Dendritic cell treated with granulocyte-macrophage colony-stimulating factor and Interleukin-4, amounts not matched to agents 40 ng/mL and 50 ng/mL, for 4 days (primary cell): Measurements from ENCODE around the gene MED9.
"Not testable (repeated sequence)": the region's sequence is repeated elsewhere in the genome, so short reads cannot be mapped to it uniquely, and the experiment has no call there.

Experiments used
- H3K27ac Mint-ChIP-seq: one replicate; pipeline ENCODE4 v1.8.0; 2022; ENCODE audit warnings: mild to moderate bottlenecking, mixed read lengths
- H3K27me3 Mint-ChIP-seq: one replicate; pipeline ENCODE4 v1.8.0; 2022; ENCODE audit warnings: mild to moderate bottlenecking, mixed read lengths
- H3K36me3 Mint-ChIP-seq: one replicate; pipeline ENCODE4 v1.8.0; 2022; ENCODE audit warnings: low read depth, mixed read lengths
- H3K4me1 Mint-ChIP-seq: one replicate; pipeline ENCODE4 v1.8.0; 2022; ENCODE audit warnings: low read depth, mixed read lengths
- H3K4me3 Mint-ChIP-seq: one replicate; pipeline ENCODE4 v1.8.0; 2022; ENCODE audit warnings: mild to moderate bottlenecking, moderate library complexity, mixed read lengths
- H3K9me3 Mint-ChIP-seq: one replicate; pipeline ENCODE4 v1.8.0; 2022; ENCODE audit warnings: mixed read lengths
- intact Hi-C: fragments of 100-400 bp; cut with micrococcal nuclease; formaldehyde crosslinking; loops from one replicate; pipeline ENCODE4 v1.15.0; 2022

Gene MED9

DNA sequence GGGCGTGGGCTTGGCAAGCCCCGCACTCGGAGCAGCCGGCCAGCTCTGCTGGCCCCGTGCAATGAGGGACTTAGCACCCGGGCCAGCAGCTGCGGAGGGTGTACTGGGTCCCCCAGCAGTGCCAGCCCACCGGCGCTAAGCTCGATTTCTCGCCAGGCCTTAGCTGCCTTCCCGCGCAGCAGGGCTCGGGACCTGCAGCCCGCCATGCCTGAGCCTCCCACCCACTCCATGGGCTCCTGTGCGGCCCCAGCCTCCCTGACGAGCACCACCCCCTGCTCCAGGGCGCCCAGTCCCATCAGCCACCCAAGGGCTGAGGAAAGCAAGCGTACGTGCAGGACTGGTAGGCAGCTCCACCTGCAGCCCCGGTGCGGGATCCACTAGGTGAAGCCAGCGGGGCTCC, 9.6 kb downstream of the MED9 start:
- peaks cover 59% of the 10 kb centered on the region for H3K36me3 Mint-ChIP-seq
- H3K4me3 Mint-ChIP-seq, H3K27ac Mint-ChIP-seq, H3K27me3 Mint-ChIP-seq, H3K9me3 Mint-ChIP-seq, intact Hi-C loops: not testable (repeated sequence)
- peaks cover 15% of the 10 kb centered on the region for H3K4me1 Mint-ChIP-seq

DNA sequence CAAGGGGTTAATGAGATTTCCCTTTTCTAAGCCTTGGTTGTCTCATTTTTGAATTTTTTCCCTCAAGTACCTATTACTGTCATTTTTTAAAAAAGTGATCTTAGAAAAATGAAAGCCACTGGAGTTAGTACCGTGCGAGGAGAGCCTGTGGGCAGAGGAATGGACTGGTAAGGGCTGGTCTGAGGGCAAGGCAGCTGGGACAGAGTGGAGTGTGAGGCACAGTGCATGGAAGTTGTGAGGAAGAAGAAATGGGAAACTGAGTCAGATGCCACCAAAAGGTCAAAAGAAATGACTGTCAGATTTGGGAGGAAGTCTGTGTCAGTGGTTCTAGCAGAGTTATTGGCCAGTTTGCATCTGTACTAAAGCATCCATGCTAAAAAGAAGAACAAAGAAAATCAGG, 11.2 kb downstream of the MED9 start:
- H3K36me3 Mint-ChIP-seq: peaks cover 70% of the 10 kb centered on the region
- intact Hi-C loops: no loop called here
- H3K9me3 Mint-ChIP-seq: no peaks in the 10 kb centered on the region
- H3K27ac Mint-ChIP-seq: no peak overlapping the region
- no peak overlapping the region for H3K4me3 Mint-ChIP-seq
- peaks cover 20% of the 10 kb centered on the region for H3K4me1 Mint-ChIP-seq
- peaks cover 3% of the 10 kb centered on the region for H3K27me3 Mint-ChIP-seq

DNA sequence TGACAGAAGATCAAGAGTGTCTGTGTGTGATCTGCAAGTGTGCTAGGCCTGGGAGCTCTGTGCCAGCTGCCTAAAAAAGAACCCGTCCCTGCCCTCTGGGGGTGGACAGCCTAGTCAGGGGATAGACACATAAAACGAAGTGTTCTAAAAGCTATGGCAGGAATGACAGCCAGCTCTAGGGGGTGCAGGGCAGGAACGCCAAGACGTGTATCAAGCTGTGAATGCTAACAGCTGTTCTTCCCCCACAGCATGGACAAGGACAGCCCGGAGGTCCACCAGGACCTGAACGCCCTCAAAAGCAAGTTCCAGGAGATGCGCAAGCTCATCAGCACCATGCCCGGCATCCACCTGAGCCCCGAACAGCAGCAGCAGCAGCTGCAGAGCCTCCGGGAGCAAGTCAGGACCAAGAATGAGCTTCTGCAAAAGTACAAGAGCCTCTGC, 14.3 kb downstream of the MED9 start:
- Mint-ChIP-seq H3K36me3 (peaks cover 66% of the 10 kb centered on the region), H3K27me3 (peaks cover 31% of the 10 kb centered on the region), H3K4me3 (no peak overlapping the region), H3K9me3 (no peaks in the 10 kb centered on the region), H3K27ac (no peak overlapping the region), H3K4me1 (peaks cover 38% of the 10 kb centered on the region)
- intact Hi-C loops: no loop called here

DNA sequence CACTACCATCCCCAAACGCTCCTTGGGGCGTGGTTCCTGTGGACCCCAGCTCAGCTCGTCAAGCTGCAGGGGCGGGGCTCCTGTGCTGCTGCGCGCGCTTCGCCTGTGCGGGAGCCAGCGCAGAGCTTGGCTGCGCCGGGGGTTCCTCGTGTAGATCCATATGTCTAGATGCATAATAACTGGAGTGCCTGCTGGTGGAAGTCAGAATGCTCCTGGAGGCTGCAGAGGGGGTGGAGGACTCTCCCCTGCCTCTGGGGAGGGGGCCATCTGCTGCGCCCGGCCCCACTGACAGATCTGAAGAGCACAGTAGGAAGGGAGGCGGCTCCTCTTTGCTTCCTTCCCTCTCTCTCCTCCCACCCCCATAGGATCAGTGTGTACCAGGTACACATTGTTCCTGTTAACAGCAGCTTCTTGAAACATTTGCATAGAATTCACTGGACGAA, 14.8 kb downstream of the MED9 start:
- H3K4me3 Mint-ChIP-seq: no peak overlapping the region
- peaks cover 31% of the 10 kb centered on the region for H3K27me3 Mint-ChIP-seq
- intact Hi-C loops: no loop called here
- H3K4me1 Mint-ChIP-seq: peaks cover 38% of the 10 kb centered on the region
- H3K9me3 Mint-ChIP-seq: no peaks in the 10 kb centered on the region
- H3K27ac Mint-ChIP-seq: no peak overlapping the region
- H3K36me3 Mint-ChIP-seq: peaks cover 61% of the 10 kb centered on the region

DNA sequence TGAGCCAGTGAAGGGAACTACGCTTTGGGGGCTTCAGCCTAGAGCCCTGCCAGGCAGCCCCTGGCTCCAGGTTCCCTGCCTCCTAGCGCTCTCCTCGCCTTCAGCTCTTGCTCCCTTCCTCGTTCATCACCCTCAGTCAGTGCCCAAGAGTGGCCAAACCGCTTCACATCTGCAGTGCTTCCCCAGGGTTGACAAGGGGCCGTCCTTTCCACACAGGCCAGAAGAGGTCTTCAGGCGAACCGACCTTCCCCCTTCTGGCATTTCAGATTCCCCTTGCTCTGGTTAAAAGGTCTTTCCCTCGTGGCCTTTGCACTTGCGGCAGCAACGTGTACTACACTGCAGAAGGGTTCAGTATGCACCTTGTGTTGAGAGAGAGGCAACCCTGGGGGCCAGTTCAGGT, 15.3 kb downstream of the MED9 start:
- H3K4me1 Mint-ChIP-seq: peaks cover 37% of the 10 kb centered on the region

DNA sequence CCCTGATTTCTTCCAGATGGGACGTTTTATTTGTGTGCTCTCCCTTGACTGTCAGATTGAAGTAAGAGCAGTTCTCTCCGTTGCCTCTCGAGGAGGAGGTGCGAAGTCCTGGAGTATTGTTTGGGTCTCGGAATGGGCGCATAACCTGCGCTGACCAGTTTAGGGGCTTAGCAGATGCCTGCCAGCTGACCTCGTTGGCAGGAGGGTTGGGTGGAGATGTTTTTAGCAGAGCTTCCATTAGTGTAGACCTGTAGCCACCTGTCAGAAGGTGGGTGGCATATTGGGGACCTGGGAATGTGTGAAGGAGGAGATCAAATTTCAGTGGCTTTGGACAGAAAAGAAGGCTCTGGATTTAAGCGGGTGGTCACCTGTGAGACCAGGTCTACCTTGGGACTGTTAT, 15.8 kb downstream of the MED9 start:
- H3K9me3 Mint-ChIP-seq: no peaks in the 10 kb centered on the region
- intact Hi-C loops: no loop called here
- peaks cover 35% of the 10 kb centered on the region for H3K4me1 Mint-ChIP-seq
- H3K36me3 Mint-ChIP-seq: peaks cover 51% of the 10 kb centered on the region
- no peak overlapping the region for H3K27ac Mint-ChIP-seq
- no peak overlapping the region for H3K4me3 Mint-ChIP-seq
- H3K27me3 Mint-ChIP-seq: peaks cover 38% of the 10 kb centered on the region

More for the DNA sequence above, 15.3 kb downstream of the MED9 start:
- no peak overlapping the region for H3K27ac Mint-ChIP-seq
- H3K9me3 Mint-ChIP-seq: no peaks in the 10 kb centered on the region
- peaks cover 56% of the 10 kb centered on the region for H3K36me3 Mint-ChIP-seq
- H3K4me3 Mint-ChIP-seq: no peak overlapping the region
- peaks cover 33% of the 10 kb centered on the region for H3K27me3 Mint-ChIP-seq
- intact Hi-C loops: no loop called here

DNA sequence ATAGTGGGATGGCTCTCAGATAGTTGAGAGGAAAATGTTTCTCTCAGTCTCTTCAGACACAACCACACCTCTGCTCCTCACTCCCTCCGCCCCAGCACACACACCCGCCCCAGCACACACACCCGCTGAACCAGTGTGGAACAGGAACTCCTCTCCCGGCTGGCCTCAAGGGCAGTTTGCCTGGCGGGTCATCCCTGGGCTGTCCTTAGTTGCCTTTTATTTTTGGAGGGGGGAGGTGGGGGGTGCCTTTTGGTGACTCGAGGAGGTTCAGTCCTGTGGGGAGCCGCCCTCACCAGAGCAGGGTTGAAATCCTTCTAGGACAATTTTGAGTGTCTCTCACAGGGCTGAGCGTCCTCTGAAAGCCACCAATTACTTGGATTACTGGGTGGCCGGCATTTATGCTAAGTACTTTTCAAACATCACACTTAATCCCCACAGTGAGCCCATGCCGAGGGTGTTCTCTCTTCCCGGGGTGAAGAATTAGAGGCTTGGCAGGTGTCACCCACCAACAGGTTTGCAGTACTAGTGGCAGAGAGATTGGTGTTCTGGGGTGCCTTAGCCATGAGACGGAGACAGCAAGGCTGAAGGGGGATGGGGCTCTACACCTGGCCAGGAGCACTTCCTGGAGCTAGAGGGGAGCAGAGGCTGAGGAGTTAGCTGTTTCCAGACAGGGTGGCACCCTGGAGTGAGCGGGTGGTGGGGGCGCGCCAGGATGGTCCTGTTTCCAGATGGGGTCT, 16.6 kb downstream of the MED9 start:
- peaks cover 42% of the 10 kb centered on the region for H3K36me3 Mint-ChIP-seq
- H3K27ac Mint-ChIP-seq: no peak overlapping the region
- intact Hi-C loops: no loop called here
- peaks cover 35% of the 10 kb centered on the region for H3K4me1 Mint-ChIP-seq
- no peaks in the 10 kb centered on the region for H3K9me3 Mint-ChIP-seq
- peaks cover 45% of the 10 kb centered on the region for H3K27me3 Mint-ChIP-seq
- no peak overlapping the region for H3K4me3 Mint-ChIP-seq

DNA sequence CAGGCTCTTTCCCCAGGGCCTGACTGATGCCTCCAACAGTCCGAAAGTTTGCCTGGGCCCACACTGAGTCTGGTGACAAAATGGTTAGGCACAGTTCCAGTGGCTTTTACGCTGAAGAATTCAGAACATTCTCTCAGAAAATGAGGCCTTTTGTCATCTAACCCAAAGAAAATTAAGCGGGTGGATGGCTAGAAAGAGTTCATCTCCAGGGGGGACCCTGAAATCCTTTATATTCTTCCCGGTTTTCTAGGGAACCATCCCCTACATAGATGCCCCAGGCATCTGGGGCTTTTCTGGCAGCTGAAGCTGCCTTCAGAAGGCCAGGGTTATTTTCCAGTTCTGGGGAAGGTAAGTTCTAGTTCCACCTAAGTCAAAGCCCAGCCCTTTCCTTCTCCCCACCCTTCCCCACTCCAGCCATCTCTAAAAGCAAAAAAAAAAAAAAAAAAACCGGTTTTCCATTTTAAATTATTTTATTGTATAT, 17.2 kb downstream of the MED9 start:
- Mint-ChIP-seq H3K9me3 (no peaks in the 10 kb centered on the region), H3K4me1 (peaks cover 35% of the 10 kb centered on the region), H3K27me3 (peaks cover 51% of the 10 kb centered on the region), H3K36me3 (peaks cover 36% of the 10 kb centered on the region), H3K4me3 (no peak overlapping the region), H3K27ac (no peak overlapping the region)
- intact Hi-C loops: no loop called here

DNA sequence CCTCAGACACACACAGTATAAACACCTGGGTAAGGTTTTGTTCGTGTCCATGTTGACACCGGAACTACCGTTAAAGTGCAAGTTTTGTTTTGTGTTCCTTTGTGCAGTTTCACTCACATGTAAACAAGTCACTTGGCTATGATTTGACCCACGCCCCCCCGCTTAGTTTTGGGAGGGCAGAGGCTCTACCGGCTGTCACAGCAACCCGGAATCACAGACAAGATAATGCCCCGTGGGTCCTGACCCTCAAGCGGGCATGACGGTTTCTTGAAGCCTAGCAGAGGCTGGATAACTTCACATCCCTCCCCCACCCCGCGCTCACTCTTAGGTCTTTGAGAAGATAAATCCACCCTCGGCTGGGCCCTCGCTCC, 17.7 kb downstream of the MED9 start:
- H3K4me3 Mint-ChIP-seq: peak overlapping the region; percentile 76
- H3K36me3 Mint-ChIP-seq: peaks cover 35% of the 10 kb centered on the region

DNA sequence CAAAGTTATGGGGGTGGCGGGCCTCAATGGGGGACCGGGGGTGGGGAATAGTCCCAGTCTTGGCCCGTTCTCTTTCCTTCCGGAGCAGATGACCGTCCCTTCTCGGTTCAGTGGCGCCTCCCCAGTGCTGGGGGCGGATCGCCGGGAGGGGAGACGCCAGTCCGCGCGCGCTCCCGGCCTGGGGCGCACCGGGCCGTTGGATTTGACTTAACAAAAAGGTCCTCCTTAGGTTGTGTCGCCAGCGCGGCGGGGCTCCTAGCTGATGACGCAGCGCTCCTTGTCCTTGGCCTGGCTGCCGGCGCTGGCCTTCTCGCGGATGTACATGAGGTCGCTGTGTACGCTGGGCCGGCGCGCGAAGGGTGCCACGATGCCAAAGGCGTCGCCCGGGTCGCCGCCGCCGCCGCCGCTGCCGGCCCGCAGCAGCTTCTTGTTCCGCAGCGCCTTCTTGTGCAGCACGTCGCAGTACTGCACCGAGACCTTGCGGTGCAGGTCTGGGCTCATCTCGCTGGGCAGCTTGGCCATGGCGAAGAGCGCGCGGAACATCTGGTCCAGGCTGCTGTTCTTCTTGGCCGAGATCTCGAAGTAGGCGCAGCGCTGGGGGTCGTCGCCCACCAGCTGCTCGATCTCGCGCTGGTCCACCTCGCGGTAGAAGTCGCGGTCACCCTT, 18.2 kb downstream of the MED9 start:
- no peaks in the 10 kb centered on the region for H3K9me3 Mint-ChIP-seq
- no peak overlapping the region for H3K27ac Mint-ChIP-seq
- intact Hi-C loops: loop anchor here (5.0 kb wide), 2 partner anchors 97 to 138 kb away; partner anchors contain the start of gene PEMT
- H3K27me3 Mint-ChIP-seq: peaks cover 54% of the 10 kb centered on the region
- H3K36me3 Mint-ChIP-seq: peaks cover 35% of the 10 kb centered on the region
- peak overlapping the region; percentile 76 for H3K4me3 Mint-ChIP-seq
- H3K4me1 Mint-ChIP-seq: peaks cover 35% of the 10 kb centered on the region

More for the DNA sequence above, 17.7 kb downstream of the MED9 start:
- Mint-ChIP-seq H3K4me1 (peaks cover 35% of the 10 kb centered on the region), H3K27me3 (peaks cover 51% of the 10 kb centered on the region), H3K27ac (no peak overlapping the region), H3K9me3 (no peaks in the 10 kb centered on the region)
- intact Hi-C loops: no loop called here

DNA sequence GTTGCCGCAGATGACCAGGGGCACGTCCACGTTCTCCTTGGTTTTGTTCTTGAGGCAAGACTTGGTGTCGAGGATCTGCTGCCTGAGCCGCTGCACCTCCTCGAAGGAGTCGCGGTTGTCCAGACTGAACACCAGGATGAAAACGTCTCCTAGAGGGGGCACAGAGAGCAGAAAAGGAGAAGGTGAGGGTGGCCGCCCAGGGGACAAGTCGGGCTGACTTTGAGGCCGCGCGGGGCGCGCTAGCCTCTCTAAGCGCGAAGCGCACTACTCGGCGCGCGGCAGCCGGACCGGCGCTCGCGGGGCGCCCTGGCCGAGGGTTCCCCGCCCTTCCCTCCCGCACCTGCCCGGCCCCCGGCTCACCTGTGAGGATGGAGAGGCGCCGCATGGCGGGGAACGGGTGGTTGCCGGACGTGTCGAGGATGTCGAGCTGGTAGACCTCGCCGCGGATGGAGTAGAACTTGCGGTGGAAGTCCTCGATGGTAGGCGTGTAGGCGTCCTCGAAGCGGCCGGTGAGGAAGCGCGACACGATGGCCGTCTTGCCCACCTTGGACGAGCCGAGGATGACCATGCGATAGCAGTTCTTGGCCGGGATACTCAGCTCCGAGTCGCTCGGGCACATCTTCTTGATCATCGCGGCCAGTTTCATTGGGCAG, 18.9 kb downstream of the MED9 start:
- Mint-ChIP-seq H3K27ac (peak overlapping the region; percentile 3), H3K9me3 (no peaks in the 10 kb centered on the region)
- intact Hi-C loops: loop anchor here (2.0 to 5.0 kb wide), 4 partner anchors 19 to 138 kb away; partner anchors contain the start of genes MED9 and PEMT

DNA sequence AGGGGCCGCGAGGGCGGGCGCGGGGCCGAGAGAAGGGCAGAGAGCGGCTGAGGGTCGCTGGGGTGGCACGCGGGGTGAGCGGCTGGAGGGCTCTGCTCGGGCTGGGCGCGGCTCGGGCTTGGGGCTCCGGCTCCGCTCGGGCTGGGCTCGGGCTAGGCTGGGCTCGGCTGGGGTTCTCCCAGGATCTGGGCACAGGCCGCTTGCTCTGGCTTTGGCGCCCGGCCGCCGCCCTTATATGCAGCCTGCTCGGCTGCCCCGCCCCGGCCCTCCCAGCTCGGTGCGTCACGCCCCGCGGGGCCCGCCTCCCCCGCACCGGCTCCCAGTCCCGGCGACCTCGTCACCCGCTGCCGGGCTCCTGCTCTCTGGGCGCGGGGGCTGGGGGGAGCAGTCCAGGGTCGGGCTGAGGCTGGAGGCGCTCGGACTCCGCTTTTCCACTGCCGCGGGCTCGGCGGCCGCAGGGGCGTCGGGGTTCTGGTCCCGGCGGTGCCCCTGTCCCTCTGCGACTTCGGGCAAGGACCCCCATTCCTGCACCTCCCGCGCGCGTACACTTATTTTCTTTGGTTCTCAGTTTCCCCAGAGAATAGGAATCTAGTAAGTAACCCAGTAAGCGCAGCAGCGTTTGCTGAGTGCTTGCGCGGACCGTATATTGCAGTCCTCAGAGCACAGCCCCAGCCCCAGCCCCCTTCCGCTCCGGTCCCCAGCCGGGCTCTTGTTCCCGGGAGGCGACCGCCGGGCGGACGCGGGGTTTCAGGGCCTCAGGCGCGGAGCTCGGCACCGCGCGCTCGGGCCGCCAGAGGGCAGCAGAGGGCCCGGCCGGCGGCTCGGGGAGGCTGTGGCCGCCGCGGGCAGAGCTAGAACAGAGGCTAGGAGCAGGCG, 19.6 kb downstream of the MED9 start, which contains the start of gene RASD1:
Gene RASD1, minus strand, starts transcription at position 207 of the 876 bp plus-strand sequence. CDS start 214 bp downstream, outside the sequence.
- H3K27me3 Mint-ChIP-seq: peaks cover 56% of the 10 kb centered on the region
- H3K4me3 Mint-ChIP-seq: peak within 1 kb of the TSS; percentile 76
- H3K4me1 Mint-ChIP-seq: peaks cover 35% of the 10 kb centered on the region
- intact Hi-C loops: loop anchor here (1.0 to 5.0 kb wide), 5 partner anchors 20 to 145 kb away; partner anchors contain the start of genes MED9 and PEMT
- no peaks in the 10 kb centered on the region for H3K9me3 Mint-ChIP-seq
- peak within 1 kb of the TSS; percentile 59 for H3K27ac Mint-ChIP-seq
- peaks cover 26% of the 10 kb centered on the region for H3K36me3 Mint-ChIP-seq

More for the DNA sequence above, 18.9 kb downstream of the MED9 start:
- H3K27me3 Mint-ChIP-seq: peaks cover 54% of the 10 kb centered on the region
- H3K36me3 Mint-ChIP-seq: peaks cover 34% of the 10 kb centered on the region
- peak overlapping the region; percentile 76 for H3K4me3 Mint-ChIP-seq
- peaks cover 35% of the 10 kb centered on the region for H3K4me1 Mint-ChIP-seq
